Activated naive CD4-positive, alpha-beta T cell treated with anti-CD3 and anti-CD28 coated beads, Interleukin-2, amount 50 U/mL, for 16 hours (primary cell): ENCODE measurements around the gene HOXC12.

Experiments used
- DNase-seq: peaks from one replicate; pipeline ENCODE4 v3.0.0-alpha.2; 2020

Gene HOXC12, protein sequence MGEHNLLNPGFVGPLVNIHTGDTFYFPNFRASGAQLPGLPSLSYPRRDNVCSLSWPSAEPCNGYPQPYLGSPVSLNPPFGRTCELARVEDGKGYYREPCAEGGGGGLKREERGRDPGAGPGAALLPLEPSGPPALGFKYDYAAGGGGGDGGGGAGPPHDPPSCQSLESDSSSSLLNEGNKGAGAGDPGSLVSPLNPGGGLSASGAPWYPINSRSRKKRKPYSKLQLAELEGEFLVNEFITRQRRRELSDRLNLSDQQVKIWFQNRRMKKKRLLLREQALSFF

DNA sequence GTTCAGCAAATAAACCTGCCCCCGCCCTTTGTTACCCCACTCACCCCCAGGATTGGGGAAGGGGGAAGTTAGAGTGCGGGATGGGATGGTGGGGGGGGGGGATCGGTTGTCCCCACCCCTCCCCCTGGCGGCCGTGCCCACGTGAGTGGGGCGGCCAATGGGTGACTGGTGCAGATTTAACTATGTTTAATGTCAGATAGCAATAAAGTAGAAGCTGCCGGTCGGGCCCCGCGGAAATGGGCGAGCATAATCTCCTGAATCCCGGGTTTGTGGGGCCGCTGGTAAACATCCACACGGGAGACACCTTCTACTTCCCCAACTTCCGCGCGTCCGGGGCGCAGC lies at the start of gene HOXC12:
HOXC12 (plus strand) TSS at position 210 of the 342 bp plus-strand sequence; CDS start at position 237, 27 bp downstream.
- DNase-seq: no peak

DNA sequence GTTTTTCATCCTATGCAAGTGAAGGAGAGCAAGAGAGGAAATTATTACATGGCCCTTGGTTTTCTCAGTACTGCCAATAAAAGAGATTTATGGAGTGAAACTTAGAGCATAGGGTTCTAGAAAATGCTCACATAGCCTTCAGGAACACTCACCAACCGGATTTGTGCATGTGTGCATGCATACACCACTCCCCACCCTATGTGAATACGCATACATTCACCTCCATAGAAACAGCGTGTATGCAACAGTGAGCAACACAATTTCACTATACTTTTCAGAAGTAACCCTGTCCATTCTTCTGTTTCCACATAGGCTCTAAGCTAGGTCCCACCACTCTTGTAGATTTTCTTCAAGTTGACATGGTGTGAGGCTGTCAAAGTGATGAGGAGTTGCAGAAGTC lies 47.6 kb upstream of the HOXC12 start:
- DNase-seq: no peak

DNA sequence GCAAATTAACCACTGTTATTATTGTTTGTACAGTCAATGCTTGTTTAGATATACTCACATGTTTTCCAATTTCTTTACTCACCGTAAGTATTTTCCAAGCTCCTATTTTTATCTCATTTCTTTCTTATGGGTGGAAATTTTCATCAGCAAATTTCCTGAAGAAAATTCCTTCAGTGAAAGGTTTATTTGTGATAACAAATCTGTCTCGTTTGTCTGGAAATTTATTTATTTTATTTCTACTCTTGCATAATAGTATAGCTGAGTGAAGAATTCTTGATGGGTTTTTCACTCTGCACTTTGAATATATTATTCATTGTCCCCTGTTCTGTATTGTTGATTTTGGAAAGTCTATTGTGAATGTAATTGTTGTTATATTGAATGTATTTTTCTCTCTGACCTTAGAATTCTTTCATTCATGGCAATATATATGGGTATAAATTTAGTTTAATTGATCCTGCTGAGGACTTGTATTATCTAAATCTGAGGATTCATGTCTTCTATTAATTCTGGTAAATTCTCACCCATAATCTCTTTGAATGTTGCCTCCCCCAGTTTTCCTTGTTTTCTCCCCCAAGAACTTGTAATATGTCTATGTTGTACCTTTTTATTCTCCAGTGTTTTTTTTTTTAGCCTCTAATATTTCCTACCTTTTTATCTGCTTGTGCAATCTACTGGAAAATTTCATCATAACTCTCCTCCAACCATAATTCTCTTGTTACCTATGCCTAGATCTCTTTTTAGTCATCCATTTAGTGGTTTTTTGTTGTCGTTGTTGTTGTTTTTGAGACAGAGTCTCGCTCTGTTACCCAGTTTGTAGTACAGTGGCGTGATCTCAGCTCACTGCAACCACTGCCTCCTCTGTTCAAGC lies 37.7 kb upstream of the HOXC12 start:
- no peak for DNase-seq

DNA sequence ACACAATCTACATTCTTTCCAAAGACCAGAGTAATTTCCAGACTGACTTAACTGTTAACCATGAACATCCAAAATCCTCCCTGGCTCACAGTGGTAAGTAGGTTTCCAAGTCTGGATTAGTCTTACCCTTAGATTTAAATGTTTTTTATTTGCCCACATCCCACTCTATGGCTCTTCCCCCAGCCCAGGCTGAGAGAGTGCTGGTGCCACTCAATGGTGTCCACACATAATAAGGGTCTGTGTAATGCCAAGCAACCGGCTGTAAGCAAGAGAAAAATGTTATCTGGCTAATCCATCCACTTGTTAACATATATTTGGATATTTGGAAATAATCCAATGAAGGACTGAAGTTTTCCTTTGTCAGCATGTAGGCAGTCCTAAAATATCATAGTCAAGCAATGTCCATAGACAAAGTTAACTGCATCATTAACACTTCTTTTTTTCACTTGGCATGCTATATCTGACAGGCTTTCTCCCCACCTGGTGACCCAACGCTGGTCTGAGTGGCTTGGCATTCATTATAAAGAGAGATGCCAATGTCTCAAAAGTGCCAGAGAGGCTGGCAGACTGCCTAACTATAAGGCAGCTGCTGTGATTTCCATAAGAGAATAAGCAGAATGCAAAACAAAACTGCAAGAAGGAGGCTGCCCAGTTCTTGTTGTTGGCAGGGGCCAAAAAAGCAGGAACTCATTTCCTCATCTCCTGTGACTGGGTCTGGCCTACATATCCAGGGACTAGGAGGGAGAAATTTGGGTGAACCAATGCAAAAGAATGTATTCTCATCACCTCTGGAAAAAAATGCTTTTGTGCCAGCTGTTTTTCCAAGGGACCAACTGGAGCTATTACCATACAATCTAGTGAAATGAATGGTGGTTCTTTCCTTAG lies 29.9 kb upstream of the HOXC12 start:
- DNase-seq: no peak

DNA sequence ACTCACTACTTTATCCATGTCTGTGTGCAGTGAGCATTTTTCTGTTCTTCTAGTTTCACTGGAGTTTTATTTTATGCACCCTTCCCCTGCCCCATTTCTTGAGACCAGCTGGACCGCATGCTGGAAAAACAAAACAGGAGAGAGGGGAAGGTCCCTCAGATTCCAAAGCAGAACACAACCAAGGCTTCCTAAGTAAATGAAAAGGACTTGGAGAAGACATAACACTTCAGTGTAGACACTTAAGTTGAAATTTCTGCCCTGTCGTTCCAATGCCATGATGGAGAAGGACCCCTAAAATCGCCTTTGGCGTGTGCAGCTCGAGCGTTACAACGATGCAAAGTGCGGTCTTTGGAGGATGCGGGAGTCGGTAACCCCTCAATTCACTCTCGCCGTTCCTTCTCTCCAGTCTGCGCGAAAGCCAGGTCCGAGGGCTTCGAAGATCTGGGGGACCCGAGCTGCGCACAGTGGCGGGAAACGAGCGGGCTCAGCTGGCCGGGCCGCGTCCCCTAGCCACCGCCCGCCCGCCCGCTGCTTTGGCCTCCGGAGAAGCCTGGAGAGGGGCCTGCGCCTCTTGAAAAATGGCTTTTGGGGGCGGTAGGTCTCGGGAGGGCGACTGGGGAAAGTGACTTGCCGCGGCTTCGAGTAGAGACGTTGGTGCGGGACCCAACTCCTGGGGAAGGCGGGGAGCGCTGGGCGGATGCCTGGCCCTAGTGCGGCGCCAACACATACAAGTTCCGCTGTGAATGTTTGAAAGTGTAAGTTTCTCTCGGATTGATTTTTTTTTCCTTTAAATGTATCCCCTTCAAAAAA lies 27.3 kb upstream of the HOXC12 start:
- no peak for DNase-seq

DNA sequence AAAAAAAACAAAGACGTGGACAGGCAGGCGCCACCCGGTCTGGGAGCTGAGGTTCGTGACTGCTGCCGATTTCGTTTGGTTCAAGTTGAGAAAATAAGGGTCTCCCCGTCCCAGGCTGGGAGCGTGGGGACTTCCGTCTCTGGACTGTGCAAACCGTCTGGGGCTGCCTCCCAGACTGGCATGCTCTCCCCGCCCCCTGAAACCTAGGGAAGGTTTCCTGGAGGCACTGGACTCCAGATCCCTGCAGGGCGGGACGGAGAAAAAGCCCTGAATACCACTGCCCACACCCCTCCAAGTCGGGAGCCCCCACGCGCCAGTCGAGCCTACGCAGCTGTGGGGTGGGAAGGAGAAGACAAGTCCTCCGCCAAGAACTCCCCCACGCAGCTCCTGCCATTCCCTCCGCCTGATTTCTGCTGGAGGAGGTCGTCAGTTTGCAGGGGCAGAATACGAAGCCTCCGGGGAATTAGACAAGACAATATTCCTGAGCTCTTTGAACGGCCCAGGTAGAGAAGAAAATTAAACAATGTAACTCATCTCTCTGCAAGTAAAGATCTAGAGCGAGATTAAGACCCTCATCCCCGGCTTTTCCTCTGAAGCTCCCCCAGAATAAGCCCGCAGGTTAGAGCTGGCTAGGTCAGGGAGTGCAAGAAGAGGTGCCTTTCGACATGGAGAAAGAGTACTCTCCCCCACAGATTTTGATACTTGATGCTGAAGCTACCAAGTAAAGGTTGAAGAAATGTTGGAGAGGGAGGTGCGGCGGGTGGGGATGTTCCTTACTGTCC lies 26.5 kb upstream of the HOXC12 start:
- no peak for DNase-seq

DNA sequence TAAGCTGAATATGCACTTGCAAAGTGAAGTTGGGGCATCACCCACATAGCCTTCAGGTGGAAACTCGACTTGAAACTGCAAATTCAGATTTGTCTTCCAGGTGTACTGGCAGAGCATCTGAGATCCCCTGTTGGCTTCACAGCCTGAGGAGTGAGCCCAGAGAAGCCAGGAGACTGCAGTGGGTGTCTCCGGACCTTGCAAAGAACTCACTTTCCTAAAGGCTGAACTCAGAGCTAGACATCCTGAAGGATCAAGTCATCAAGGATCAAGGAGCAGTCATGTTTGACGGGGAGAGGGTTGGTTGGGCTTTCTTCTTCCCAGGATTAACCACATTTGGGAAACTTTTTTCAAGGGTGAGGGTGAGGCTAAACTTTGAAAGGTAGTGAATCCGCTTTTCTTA lies 25.2 kb upstream of the HOXC12 start:
- no peak for DNase-seq

DNA sequence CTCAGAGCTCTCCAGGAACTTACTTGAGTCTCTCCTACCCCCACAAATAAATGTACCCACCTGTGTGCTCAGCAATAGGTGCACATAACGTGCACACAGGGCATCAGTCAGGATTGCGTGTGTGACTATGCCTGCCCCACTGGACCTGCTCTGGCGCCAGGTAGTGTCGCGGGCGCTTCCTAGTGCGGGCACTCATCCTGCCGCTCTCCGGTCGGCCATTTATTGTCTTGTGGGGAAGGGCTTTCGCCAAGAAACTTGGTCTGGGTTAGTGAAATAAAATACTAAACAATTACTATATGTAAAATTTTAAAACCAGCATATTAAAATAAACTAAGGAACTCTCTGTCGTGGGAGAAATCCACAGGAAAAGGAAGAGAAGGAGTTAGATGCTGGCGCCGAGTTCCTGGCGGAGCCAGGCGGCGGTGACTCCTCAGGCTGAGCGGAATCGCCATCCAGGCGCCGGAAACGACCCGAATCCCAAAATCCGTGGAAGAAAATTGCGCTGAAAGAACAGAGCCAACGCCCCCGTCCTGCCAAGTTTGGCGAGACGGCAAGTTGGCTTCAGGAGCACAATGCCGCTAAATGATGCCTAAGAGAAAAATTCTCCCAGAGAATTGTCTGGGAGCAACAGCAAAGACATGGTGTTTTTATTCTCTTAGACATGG lies 24.0 kb upstream of the HOXC12 start:
- no peak for DNase-seq

DNA sequence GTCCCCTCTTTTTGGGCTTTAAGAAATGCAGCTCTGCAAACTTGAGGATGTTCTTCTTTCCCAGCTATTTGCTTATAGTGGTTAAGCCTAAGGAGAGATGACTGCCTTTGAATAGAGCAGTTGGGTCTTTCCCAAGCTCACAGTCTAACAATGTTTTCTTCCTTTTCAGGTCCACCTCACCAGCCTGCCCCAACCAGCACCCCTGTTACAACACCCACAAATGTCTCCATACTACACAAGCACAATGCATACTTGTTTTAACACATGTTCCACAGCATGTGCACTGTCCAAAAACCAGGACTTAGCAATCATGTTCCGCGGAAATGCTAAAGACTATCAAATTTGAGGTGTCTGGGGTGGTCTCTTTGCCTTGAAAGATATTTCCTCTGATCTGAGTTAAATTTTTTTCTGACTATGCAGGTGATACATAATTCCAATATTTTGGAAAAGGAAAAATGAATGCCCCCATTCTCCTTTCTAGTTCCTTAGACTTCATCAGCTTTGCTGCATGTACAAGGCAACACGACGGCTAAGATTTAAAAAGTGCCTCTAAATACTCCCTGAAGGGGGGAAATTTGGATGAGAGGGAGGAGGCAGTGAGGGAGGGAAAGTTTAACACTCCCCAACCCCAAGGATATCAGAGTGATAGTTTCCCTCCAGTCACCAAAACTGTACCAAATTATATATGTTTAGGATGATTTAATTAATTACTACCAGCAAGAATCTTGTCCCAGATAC lies 22.7 kb upstream of the HOXC12 start:
- no peak for DNase-seq

DNA sequence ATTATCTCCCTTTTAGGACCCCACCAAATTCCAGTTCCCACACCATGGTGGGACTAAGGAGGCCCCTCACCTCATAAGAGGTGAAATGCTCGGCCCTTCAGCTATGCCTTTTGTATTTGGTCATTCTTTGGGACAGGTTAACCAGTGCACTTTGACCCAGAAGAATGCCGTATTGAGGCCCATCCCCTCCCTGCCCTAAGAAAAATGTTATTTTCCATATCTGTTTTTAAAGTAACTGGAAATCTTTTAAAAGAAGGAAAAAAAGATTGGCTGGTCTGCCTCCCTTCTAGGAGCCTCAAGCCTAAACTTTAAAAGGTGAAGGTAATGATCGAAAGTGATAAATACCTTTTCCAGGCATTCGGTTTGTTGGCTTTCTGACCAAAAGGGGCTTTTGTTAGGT lies 21.8 kb upstream of the HOXC12 start:
- no peak for DNase-seq

DNA sequence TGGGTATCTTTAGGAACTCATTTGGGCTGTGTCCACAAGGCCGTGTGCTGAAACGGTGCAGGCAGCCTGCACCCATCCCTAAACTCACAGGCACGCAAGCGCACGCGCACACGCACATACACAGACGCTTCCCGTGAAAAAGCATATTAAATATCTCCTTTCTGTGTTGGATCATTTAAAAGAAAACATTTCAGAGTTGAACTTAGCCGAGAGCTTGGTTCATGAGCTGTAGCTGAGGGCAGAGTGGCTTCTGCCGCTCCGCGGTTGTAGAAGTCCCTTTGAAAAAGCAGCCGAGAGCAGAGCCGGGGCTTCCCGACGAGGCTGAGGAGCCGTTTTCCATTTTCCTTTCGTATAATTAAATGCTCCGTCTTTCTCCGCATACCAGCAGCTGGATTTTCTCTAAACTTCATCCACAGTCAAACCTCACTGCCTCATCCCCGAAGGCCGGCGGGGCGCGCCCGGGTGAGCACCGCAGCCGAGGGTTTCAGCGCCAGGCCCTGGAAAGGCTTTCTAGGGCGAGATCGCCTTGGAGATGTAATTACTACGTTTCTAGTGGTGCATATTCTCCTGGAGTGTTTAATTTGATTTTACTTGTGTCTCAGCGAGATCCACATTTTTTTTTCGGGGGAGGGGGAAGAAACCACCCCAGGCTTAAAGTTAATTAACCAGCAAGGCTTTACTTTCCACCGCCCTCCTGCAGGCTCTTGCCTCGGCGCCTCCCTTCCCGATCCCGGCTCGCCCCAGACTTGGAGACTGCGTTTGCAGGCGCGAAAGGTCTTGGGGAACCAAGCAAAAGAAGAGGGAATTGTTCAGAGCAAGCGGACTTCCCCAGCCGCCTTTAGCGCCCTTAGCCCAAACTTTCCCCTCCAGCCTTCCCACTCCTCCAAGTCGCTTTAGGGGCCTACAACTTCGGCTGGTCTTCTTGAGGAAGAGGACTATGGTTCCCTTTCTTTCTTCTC lies 19.0 kb upstream of the HOXC12 start:
- DNase-seq: no peak

DNA sequence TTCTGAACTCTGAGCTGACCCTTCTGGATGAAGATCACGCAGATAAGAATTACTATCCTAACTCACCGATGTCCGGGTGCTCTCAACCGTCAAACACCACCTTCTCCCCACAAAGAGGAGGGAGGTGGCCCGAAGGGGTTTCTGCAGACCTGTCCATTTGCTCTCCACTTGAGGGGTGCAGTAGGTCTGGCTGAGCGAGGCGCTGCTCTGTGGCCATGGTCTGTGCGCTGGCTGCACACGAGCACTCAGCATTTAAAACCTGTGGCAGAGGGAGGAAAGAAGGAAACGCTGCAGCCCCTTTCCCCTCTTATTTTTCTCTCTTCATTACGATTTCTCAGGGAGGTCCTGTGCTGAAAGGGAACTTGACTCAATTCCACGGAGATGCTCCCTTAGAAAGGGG lies 17.6 kb upstream of the HOXC12 start:
- no peak for DNase-seq

DNA sequence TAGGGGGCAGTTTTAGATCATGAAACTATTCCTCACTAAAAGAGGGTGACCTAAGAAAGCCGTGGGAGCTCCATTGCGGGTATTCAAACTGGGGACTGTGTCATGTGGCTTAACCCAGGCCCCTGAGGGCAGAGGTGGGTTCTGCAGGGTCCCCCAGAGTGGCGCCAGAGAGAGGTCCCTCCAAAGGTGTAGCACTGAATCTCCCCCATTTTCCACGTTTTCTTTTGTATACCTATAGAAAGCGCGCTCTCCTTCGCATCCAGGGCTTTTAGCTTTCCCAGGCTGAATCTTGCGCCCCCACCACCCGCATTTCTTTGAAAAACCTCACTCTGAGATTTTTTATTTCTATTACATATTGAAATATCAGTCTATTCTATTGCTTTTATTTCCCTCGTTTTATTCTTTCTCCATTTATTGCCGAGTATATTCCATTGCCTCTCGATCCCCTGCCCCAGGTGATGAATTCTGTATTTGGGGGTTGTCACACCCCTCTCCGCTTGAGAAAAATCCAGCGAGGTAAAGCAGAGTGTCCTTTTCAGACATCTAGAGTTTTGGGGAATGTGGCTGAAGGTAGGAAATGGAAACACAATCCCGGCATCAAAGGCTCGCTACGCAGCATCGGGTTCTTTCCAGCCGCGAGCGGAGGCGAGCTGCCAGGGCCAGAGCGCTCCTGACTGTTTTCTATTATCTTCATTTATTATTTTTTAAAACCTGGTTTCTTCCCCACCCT lies 16.9 kb upstream of the HOXC12 start:
- DNase-seq: no peak

DNA sequence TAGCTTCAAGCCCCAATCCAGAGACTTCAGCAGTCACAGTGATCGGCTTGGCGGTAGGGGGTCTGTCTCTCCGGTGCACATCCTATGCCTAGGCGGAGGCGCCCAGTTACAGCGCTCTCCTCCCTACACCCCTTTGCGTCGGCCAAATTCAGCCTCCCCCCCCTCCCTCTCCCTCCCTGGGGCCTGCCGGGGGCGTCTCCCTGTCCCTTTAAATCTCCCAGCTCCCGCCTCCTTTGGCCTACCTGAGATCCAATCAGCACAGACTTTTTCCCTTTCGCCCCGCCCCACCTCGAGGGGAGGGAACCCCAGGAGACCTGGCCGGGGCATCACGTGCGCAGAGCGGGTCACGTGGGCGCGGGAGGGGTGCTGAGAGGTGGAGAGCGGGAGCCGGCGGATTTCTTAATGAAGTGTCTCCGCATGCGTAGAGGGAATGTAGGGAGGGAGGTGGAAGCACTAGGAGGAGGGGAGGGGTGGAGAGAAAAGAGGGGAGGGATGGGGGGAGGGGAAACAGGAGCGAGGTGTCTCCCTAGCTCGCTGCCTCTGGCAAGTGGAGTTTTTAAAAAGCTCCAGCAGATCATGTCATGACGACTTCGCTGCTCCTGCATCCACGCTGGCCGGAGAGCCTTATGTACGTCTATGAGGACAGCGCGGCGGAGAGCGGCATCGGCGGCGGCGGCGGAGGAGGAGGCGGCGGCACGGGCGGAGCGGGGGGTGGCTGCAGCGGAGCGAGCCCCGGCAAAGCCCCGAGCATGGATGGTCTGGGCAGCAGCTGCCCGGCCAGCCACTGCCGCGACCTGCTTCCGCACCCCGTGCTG lies 16.2 kb upstream of the HOXC12 start, which contains the start of gene HOXC13:
HOXC13 (plus strand) TSS at position 506 of the 815 bp plus-strand sequence; CDS start at position 582, 76 bp downstream.
- peak; percentile 56 for DNase-seq

DNA sequence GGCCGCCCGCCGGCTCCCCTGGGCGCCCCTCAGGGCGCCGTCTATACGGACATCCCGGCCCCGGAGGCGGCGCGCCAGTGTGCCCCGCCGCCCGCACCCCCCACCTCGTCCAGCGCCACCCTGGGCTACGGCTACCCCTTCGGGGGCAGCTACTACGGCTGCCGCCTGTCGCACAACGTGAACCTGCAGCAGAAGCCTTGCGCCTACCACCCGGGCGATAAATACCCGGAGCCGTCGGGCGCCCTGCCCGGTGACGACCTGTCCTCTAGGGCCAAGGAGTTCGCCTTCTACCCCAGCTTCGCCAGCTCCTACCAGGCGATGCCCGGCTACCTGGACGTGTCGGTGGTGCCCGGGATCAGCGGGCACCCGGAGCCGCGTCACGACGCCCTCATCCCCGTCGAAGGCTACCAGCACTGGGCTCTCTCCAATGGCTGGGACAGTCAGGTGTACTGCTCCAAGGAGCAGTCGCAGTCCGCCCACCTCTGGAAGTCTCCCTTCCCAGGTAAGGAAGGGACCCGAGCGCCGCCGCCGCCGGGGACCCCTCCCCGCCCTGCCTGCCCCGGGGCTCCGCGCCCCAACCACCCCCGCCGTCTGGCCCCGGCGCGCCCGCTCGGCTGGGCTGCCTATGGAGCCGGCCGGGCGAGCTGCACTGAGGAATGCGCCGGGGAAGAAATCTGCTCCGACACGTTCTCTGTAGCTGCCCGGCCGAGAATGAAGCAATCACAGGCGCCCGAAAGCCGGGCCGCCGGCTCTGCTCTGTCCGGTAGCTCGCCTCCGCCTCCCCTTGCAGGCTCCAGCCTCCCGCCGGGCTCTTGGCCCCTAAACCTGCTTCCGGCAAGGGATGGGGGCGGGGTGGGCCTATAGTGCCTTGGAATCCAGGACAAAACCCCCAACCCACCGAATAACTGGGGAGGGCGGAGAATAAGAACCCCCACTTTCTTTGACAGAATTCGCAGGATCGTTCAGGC lies 15.3 kb upstream of the HOXC12 start:
- DNase-seq: no peak

DNA sequence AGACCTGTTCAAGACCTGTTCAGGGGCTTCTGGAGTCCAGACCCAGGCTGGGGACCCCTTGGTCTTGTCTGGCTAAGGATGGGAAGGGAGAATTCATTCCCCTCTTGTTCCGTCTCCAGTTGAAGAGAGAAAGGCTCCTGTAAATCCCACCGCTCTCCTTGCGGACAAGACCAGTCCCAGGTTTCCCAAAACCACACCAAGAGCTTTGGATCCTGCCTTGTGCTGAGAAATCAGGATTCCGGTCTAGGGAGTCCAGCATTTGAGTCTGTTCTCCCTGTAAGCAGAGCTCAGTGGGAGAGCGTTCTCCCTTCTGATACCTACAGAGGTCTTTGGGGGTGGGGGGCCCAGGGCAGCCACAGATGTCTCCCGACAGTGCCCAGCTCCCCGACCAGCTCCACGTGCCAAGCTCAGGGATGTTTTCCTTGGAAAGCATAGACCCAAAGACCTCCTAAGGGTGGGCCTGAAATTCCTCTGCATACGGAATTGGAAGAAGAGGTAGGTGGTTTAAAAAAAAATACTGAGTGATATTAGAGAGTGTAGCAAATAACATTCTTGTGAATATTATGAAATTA lies 14.2 kb upstream of the HOXC12 start:
- DNase-seq: no peak
